ENCODE measurements around the gene ADGRB3.

ADGRB3 gene

DNA sequence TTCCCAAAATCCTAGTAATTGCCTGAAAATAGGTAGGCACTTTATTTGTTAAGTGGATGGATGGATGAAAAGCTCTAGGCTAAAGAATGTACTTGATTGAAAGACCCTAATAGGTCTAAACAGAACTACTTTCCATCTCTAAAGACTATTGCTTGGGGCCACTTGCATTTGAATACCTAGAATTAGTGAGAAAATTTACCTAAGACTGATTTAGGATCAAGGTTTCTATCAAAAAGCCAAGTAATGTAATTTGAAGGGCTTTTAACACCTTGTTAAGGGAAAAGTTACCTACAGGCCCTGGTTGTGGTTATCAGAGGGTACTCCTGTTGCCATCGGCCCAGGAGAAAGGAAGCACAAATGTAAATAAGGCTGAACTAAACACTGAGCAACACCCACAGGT, 581.0 kb downstream of the ADGRB3 start:
- in situ Hi-C loops (cut with HindIII; ENCODE audit: low pct_unique_long_range_greater_than_20kb, low sequenced_read_pairs): no loop called here
- DNase-seq (ENCODE audit: low read depth in 1 of 2, low spot score in 1 of 2): no peak
- no peak for TF ChIP-seq JUND (IDR thresholded peaks at IDR 0.05; ENCODE audit: low read depth)

DNA sequence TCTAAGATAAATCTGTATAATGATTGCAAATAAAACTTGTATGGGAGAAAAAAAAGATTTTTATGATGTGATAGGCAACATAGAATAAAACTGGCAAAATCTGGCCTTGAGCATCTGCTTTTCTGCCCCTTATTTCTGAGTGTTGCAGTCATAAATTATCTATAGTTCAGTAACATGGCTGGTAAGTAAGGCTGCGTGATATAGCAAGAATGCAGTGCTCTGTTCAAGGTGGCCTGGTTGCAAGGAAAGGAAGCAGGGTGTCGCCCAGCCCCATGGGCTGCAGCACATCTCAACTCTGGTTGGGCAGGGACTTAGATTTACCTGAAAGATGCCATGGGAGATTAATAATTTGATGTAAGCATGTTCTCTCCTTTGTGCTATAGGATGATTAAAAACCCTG, 582.3 kb downstream of the ADGRB3 start:
- in situ Hi-C loops (cut with HindIII; ENCODE audit: low pct_unique_long_range_greater_than_20kb, low sequenced_read_pairs): no loop called here
- no peak for TF ChIP-seq JUND (IDR thresholded peaks at IDR 0.05; ENCODE audit: low read depth)
- DNase-seq (ENCODE audit: low read depth in 1 of 2, low spot score in 1 of 2): no peak

DNA sequence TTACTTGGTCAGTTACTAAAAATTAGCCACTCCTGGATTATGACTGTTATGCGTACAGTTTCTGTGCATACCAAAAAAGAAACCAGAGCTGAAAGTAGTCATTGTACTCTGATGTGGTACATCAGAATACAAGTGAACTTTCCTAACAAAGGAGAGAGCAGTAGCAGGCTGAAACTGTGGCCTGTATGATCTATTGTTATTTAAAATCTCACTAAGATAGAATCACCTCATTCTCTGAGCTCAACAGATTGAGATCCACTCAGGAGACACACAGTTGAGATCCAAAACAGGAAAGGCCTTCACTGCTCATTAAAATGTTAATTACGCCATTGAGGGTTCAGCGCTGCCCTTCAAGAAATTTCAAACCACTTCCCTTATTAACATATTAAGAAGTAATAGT, 585.3 kb downstream of the ADGRB3 start:
- in situ Hi-C loops (cut with HindIII; ENCODE audit: low pct_unique_long_range_greater_than_20kb, low sequenced_read_pairs): no loop called here

GRCh38 chr6:69232008-69232407, 596.9 kb downstream of the ADGRB3 start:
- no peak for TF ChIP-seq JUND (IDR thresholded peaks at IDR 0.05; ENCODE audit: low read depth)

More for the DNA sequence above, 585.3 kb downstream of the ADGRB3 start:
- TF ChIP-seq JUND (IDR thresholded peaks at IDR 0.05; ENCODE audit: low read depth): no peak
- DNase-seq (ENCODE audit: low read depth in 1 of 2, low spot score in 1 of 2): no peak

DNA sequence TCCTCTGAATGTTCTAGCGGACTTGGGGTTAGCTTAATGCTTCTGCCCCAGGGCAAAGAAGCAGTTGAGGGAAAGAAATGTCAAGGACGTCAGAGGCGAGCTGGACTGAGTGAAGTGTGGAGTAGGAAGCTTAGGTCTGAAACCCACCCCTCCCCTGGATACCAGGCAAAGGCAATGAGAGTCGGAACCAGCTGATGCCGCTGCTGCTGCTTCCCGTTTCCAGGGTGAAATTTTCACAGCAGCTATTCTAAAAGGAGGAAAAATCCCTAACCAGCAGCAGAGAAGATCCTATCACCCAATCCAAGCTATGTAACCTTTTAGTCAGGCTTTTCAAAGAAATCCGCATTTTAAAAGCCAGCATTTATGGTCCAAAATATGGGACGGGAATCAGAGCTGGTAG, 597.4 kb downstream of the ADGRB3 start:
- no peak for TF ChIP-seq JUND (IDR thresholded peaks at IDR 0.05; ENCODE audit: low read depth)
- DNase-seq (ENCODE audit: low read depth in 1 of 2, low spot score in 1 of 2): no peak
- in situ Hi-C loops (cut with HindIII; ENCODE audit: low pct_unique_long_range_greater_than_20kb, low sequenced_read_pairs): no loop called here

More at GRCh38 chr6:69232008-69232407, 596.9 kb downstream of the ADGRB3 start:
- in situ Hi-C loops (cut with HindIII; ENCODE audit: low pct_unique_long_range_greater_than_20kb, low sequenced_read_pairs): no loop called here
- DNase-seq (ENCODE audit: low read depth in 1 of 2, low spot score in 1 of 2): no peak

DNA sequence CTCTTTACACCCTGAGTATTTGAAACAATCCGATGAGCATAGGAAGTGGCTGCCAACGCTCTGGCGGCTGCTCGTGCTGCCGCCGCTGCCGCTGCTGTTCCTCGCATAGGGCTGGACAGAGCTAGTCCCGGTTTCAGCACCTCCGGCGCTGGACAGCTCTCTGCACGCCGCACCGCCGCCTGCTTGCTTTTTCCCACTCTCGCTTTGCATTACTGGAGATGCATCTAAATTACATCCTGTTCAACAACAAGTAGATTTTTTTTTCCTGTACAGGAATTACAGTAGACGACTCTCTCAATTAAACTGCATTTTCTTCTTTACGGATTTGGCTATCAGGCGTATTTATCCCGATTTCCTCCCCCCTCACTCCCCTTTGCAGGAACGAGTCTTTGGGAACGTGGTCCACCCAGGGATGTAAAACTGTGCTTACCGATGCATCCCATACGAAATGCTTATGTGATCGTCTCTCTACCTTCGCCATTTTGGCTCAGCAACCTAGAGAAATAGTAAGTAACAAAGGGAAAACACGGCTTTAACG, 597.9 kb downstream of the ADGRB3 start:
- DNase-seq (ENCODE audit: low read depth in 1 of 2, low spot score in 1 of 2): peak; percentile 31 to 82
- in situ Hi-C loops (cut with HindIII; ENCODE audit: low pct_unique_long_range_greater_than_20kb, low sequenced_read_pairs): no loop called here
- no peak for TF ChIP-seq JUND (IDR thresholded peaks at IDR 0.05; ENCODE audit: low read depth)

GRCh38 chr6:69238067-69238466, 603.0 kb downstream of the ADGRB3 start:
- in situ Hi-C loops (cut with HindIII; ENCODE audit: low pct_unique_long_range_greater_than_20kb, low sequenced_read_pairs): no loop called here
- TF ChIP-seq JUND (IDR thresholded peaks at IDR 0.05; ENCODE audit: low read depth): no peak
- no peak for DNase-seq (ENCODE audit: low read depth in 1 of 2, low spot score in 1 of 2)

DNA sequence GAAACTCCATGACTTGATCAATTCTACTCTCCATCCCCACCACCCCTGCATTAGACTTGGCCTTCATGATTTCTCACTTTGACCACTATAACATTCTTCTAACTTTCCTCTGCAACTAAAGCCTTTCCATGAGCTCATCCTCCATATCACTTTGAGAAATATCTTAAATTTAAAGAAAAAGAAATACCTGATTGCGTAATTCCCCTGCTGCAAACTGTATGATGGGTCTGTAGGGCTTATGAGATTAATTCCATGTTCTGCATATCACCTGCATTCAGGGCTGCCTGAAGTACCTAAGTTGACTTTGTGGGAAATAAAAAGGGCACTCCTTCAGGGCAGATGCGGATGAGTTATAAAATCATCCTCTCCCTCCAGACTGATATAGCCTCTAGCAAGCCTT, 611.9 kb downstream of the ADGRB3 start:
- no peak for TF ChIP-seq JUND (IDR thresholded peaks at IDR 0.05; ENCODE audit: low read depth)
- no peak for DNase-seq (ENCODE audit: low read depth in 1 of 2, low spot score in 1 of 2)
- in situ Hi-C loops (cut with HindIII; ENCODE audit: low pct_unique_long_range_greater_than_20kb, low sequenced_read_pairs): no loop called here

DNA sequence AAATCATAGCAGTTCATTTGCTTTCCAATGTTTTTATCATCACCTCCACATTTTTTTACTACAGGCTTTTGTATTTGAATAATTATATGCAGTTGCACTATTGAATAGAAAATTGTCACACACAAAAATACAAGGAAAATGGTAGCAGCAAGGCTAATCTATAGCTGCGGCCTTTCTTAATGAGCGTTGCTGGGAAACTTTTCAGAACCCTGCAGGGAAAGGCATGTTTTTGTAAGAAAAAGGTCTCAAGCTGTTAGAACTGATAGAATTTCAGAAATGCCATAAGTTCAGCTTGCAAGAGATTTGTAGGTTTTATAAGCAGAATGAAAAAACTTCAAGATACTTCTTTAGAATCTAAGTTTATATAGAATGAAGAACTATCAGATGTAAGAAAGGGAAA, 625.9 kb downstream of the ADGRB3 start:
- in situ Hi-C loops (cut with HindIII; ENCODE audit: low pct_unique_long_range_greater_than_20kb, low sequenced_read_pairs): no loop called here
- TF ChIP-seq JUND (IDR thresholded peaks at IDR 0.05; ENCODE audit: low read depth): no peak
- no peak for DNase-seq (ENCODE audit: low read depth in 1 of 2, low spot score in 1 of 2)

GRCh38 chr6:69263297-69263696, 628.2 kb downstream of the ADGRB3 start:
- in situ Hi-C loops (cut with HindIII; ENCODE audit: low pct_unique_long_range_greater_than_20kb, low sequenced_read_pairs): no loop called here
- no peak for TF ChIP-seq JUND (IDR thresholded peaks at IDR 0.05; ENCODE audit: low read depth)
- no peak for DNase-seq (ENCODE audit: low read depth in 1 of 2, low spot score in 1 of 2)

- no peak for TF ChIP-seq JUND (IDR thresholded peaks at IDR 0.05; ENCODE audit: low read depth)
- no peak for DNase-seq (ENCODE audit: low read depth in 1 of 2, low spot score in 1 of 2)
- in situ Hi-C loops (cut with HindIII; ENCODE audit: low pct_unique_long_range_greater_than_20kb, low sequenced_read_pairs): no loop called here
Observed at GRCh38 chr6:69265090-69265489, 630.0 kb downstream of the ADGRB3 start.

GRCh38 chr6:69265706-69266105, 630.6 kb downstream of the ADGRB3 start:
- in situ Hi-C loops (cut with HindIII; ENCODE audit: low pct_unique_long_range_greater_than_20kb, low sequenced_read_pairs): no loop called here
- no peak for TF ChIP-seq JUND (IDR thresholded peaks at IDR 0.05; ENCODE audit: low read depth)
- no peak for DNase-seq (ENCODE audit: low read depth in 1 of 2, low spot score in 1 of 2)

GRCh38 chr6:69276204-69276603, 641.1 kb downstream of the ADGRB3 start:
- TF ChIP-seq JUND (IDR thresholded peaks at IDR 0.05; ENCODE audit: low read depth): no peak
- in situ Hi-C loops (cut with HindIII; ENCODE audit: low pct_unique_long_range_greater_than_20kb, low sequenced_read_pairs): no loop called here

GRCh38 chr6:69279805-69280204, 644.7 kb downstream of the ADGRB3 start:
- peak in 1 of 2 experiments; percentile 6 for DNase-seq (ENCODE audit: low read depth in 1 of 2, low spot score in 1 of 2)
- in situ Hi-C loops (cut with HindIII; ENCODE audit: low pct_unique_long_range_greater_than_20kb, low sequenced_read_pairs): no loop called here
- TF ChIP-seq JUND (IDR thresholded peaks at IDR 0.05; ENCODE audit: low read depth): no peak

More at GRCh38 chr6:69276204-69276603, 641.1 kb downstream of the ADGRB3 start:
- no peak for DNase-seq (ENCODE audit: low read depth in 1 of 2, low spot score in 1 of 2)
